OCI-LY7 (cell line): Measurements from ENCODE around the gene FAM120B.

Experiments used
- EZH2phosphoT487 ChIP-seq: fragments of 200-600 bp; sonication (generic); IDR thresholded peaks from 2 replicates; pipeline ENCODE4 v1.6.1; 2018; ENCODE audit warnings: low read depth, borderline replicate concordance, mild to moderate bottlenecking, mixed run types, antibody characterized with exemption, low read length, moderate library complexity, mixed read lengths
- TF ChIP-seq, protein P1 (sequence below): fragments of 200-600 bp; sonication (generic); conservative IDR thresholded peaks from 2 replicates; pipeline ENCODE4 v1.5.1; 2014; ENCODE audit warnings: mild to moderate bottlenecking, antibody characterized with exemption, low read length, moderate library complexity, mixed read lengths

DNA sequence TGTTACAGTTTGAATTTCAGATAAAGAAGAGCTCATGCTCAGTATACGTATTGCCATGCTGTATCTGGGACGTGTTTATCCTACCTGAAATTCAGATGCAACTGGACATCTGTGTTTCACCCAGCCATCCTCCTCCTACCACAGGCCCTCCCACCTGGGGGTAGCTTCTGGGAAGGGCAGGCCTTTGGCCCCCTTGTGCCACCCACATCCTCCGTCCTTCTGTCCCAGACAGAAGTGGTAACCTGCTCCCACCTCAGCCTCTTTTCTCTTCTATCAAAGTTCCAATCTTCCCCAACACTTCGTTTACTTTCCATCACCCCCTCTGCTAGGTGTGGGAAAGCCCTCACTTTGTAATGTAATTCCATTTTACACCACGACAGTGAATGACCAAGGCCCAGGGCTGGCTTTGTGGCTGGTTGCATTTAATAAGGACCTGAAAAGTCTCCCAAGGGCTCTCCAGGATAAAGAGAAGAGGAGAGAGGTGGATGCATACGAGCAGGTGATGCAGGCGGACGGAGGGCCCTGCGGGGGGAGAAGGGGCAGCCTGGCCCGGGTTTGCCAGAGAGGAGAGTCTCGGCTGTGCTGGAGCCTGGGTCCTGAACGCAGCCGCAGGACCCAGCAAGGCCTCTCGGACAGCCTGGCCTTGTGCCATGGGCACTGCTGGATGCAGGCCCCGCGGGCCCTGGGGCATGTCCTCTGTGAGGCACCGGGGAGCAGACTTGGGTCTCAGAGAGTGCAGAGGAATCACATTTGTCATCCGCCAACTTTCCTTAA, 148.1 kb downstream of the FAM120B start:
- TF ChIP-seq, protein P1, sequence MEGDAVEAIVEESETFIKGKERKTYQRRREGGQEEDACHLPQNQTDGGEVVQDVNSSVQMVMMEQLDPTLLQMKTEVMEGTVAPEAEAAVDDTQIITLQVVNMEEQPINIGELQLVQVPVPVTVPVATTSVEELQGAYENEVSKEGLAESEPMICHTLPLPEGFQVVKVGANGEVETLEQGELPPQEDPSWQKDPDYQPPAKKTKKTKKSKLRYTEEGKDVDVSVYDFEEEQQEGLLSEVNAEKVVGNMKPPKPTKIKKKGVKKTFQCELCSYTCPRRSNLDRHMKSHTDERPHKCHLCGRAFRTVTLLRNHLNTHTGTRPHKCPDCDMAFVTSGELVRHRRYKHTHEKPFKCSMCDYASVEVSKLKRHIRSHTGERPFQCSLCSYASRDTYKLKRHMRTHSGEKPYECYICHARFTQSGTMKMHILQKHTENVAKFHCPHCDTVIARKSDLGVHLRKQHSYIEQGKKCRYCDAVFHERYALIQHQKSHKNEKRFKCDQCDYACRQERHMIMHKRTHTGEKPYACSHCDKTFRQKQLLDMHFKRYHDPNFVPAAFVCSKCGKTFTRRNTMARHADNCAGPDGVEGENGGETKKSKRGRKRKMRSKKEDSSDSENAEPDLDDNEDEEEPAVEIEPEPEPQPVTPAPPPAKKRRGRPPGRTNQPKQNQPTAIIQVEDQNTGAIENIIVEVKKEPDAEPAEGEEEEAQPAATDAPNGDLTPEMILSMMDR = no peak
- TF ChIP-seq EZH2phosphoT487 = no peak
